GM18499 (cell line): ENCODE data around the gene ST3GAL4.
A peak's percentile ranks its signal among the peaks of the same experiment; 100 is the strongest.
"Not testable (repeated sequence)": the region's sequence is repeated elsewhere in the genome, so short reads cannot be mapped to it uniquely, and the experiment has no call there.

ENCODE experiments used
- ATAC-seq: cut with Tn5 transposase; IDR thresholded peaks from one replicate; pipeline ENCODE4 v1.9.1; 2021; ENCODE audit warnings: moderate number of reproducible peaks; ENCODE audit not compliant: insufficient read depth, unreplicated experiment

Gene ST3GAL4, protein sequence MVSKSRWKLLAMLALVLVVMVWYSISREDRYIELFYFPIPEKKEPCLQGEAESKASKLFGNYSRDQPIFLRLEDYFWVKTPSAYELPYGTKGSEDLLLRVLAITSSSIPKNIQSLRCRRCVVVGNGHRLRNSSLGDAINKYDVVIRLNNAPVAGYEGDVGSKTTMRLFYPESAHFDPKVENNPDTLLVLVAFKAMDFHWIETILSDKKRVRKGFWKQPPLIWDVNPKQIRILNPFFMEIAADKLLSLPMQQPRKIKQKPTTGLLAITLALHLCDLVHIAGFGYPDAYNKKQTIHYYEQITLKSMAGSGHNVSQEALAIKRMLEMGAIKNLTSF

DNA sequence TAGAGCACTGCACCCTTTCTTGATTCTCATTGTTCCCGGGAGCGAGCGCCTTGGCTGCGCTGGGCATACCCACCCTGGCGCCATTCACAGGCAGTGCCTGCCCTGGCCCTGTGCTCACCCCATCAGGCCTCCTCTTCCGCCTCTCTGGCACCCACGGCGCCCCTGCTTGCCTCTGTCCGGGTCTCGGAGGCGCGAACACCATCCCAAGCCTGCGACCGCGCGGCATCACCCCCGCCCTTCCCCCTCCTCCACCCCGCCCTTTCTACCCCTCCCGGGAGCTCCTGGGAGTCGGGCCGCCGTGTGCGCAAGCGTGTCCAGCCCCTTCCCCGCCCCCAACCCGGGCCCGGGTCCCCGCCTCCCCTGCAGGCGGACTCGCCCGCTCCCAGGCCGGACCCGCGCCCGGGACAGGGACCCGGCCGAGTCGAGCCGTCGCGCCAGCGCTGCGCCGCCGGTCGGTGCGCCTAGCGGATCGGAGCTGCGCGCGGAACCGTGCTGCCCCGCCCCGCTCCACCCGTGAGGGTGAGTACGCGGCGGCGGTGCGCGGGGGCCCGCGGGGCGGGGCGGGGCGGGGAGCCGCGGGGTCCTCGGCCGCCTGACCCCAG lies at the start of gene ST3GAL4:
TSS of gene ST3GAL4 (plus strand) at position 363 of the 602 bp plus-strand sequence. CDS start 50,470 bp downstream, outside the sequence.
- ATAC-seq: no peak

DNA sequence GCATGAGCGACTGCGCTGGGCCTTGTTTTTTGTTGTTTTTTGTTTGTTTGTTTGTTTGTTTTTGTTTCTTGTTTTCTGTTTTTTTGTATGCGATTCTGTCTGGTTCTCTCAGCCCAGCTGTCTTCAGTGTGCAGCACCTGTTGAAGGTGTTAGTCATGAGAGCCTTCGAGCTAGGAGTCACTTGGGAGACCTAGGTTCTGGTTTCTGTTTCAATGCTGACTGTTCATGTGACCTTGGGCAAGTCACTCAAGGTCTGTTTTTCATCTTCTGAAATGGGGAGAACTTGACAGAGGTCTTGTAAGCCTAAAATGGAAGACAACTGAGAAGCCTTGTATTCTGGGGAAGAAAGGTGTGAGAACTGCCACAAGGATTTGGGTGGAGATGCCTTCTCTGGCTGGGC lies 49.8 kb upstream of the ST3GAL4 start:
- ATAC-seq: peak; percentile 43

DNA sequence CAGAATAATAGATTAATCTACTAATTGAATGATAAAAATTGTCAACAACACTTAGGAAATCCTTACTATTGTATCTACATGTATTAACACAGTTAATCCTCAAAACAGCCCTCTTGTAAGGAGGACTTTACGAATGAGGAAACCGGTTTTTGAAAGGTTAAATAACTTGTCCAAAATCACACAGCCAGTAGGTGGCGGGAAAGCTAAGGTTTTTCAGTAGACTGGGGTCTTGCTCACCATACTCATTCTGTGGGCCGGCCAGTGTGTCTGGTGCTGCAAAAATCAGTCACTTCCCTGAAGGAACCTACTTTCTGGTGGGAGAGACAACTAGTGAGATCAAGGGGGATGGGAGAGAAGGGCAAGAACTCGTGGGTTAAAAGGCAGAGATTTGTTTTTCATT lies 47.8 kb upstream of the ST3GAL4 start:
- ATAC-seq: no peak

DNA sequence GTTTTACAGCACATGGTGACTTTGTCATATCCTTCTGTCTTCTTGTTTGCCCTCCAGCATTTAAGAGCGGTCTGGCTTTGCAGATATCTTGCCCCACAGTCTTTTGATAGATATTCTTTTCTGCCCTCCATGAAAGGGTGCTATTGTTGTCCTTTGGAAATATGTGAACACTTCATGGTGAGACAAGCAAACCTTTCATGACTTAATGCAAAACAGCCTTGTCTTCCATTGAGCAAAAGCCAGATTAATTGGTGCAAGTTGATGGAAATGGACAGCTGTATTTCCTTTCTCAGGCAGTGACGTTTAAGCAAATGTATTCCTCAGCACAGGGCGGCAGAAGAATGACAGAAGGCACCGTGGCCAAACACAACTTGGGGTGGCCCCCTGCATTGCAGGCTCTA lies 47.2 kb upstream of the ST3GAL4 start:
- no peak for ATAC-seq

DNA sequence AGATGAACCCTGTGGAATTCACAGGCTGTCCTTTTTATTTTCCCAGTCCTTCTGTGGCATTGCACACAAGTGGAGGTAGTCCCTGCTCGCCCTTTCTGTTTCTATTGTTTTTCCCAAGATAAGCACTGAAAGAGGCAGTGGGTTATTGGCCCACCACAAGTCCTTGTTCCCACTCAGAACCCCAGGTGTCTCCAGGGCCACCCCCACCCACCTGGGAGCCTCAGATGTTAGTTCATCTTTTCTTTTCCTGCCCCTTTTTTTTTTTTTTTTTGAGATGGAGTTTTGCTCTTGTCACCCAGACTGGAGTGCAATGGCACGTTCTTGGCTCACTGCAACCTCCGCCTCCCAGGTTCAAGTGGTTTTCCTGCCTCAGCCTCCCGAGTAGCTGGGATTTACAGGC lies 46.7 kb upstream of the ST3GAL4 start:
- not testable (repeated sequence) for ATAC-seq

DNA sequence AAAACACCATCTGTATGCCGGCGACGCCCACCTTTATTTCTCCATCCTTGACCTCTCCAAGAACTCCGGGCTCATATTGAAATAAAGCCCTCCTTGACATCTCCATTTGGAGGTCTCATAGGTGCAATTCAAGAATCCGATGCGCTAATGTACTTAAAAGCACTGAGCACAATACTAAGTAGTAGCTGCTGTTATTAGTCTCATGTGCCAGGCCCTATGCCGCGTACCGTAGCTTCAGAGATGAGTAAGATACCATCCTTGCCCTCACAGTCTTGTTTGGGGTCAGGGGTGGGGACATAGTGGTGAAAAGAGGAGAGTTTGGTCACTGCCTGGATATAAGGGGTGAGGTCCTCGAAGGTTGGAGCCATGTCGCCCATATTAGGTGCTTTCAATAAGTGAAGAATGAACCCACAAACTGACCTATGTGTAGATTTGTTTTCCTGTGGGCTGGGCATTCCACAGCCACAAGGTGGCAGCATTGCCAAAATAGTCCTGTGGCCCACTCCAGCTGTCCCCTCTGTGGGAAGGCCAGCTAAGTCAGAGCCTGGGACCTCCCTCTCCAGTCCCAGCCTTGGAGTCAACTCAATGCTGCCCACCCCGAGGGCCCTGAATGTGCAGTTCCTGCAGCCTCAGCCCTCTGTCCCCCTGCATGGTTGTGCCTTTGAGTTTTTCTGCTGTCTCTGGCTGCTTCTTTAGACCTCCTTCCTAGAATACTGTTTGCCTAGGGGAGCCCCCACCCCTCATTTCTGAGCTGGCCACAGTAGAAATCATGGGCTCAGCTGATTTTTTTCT lies 45.1 kb upstream of the ST3GAL4 start:
- no peak for ATAC-seq

DNA sequence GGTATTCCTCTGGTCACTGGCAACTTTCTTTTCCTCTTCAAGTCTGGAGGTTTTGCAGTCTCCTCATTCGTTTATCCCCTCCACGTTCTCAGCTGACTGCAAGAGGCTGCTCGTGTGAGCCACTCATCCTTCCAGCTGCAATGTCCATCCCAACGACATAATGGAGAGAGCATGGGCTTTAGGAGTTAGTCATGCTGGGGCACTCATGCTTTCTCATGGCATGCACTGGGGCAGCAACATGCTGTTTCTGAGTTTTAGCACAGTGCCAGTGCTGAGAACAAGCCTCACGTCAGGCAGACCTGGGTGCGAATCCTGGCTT lies 44.5 kb upstream of the ST3GAL4 start:
- ATAC-seq: no peak

DNA sequence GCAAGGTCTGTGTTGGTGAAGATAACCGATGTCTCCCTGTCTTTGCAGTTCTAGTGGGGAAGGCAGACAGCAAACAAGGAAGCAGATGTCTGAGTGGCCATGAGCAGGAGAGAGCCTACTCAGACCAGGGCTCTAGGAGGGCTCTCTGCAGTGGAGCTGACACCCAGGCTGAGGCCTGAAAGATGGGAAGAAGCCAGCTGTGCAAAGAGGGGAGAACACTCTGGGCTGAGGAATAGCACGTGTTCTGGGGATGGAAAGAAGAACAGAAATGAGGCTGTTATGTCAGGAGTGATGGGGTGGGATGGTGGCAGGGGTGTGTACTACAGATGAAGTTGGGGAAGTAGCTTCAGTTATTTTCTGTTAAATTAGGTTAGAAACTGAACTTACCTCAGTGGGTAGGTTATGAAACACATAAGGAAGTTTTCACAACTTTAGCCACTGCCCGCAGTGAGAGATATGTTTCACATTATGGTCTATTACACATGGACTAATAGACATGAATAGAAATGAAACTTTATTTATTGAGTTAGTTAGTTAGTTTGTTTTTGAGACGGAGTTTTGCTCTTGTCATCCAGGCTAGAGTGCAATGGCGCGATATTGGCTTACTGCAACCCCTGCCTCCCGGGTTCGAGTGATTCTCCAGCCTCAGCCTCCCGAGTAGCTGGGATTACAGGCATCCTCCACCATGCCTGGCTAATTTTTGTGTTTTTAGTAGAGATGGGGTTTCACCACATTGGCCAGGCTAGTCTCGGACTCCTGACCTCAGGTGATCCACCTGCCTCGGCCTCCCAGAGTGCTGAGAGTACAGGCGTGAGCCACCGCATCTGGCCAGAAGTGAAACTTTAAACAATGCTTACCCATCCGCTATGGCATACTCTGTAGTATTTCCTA lies 43.8 kb upstream of the ST3GAL4 start:
- ATAC-seq: peak; percentile 47

DNA sequence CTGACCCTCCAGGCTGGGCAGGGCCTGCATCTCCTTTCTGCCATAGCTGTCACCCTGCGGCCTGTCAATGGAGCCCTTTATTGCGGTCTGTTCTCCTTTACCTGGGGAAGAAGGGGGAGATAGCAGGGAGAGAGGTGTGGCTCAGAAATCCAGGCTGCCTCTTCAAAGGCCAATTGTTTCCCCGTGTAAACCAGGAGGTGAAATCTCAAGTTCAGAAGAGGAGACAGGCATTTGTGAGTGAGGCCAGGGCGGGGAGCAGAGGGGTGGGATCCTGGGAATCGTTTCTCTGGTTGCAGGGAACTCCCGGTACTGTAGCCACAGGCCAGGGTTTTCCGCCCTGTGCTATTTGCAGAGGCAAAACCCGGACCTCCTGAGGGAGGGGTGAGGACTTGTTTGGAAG lies 42.5 kb upstream of the ST3GAL4 start:
- ATAC-seq: no peak

DNA sequence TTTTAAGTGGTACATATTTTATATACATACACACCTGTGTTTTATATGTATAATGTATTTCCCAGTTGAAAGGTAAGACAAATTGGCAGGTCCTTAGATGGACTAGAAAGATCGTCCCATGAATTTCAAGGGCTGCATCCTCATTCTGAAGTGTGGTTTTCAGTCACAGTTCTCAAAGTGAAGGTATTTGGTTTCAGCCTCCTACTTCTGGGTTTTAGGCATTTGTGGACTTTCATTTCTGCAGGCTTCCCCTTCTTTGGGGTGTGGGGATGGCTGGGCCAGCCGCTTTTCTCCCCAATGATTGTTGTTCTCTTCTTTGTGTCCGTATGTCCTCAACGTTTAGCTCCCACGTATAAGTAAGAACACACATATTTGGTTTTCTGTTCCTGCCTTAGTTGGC lies 41.7 kb upstream of the ST3GAL4 start:
- ATAC-seq: no peak

DNA sequence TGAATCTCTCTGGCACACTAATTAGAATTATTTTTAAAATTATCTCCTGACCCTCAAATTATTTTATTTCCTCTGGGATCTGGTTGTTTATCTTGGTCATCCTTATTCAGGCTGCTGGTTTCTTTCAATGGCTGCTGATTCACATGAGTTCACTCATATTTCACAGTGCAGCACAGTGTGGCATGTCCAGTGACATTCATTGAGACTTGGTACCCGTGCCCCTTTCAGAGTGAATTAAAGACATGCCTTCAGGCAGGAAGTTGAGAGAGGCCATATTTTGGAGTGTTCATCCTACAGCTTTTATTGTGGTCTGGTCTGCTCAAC lies 38.1 kb upstream of the ST3GAL4 start:
- ATAC-seq: no peak

DNA sequence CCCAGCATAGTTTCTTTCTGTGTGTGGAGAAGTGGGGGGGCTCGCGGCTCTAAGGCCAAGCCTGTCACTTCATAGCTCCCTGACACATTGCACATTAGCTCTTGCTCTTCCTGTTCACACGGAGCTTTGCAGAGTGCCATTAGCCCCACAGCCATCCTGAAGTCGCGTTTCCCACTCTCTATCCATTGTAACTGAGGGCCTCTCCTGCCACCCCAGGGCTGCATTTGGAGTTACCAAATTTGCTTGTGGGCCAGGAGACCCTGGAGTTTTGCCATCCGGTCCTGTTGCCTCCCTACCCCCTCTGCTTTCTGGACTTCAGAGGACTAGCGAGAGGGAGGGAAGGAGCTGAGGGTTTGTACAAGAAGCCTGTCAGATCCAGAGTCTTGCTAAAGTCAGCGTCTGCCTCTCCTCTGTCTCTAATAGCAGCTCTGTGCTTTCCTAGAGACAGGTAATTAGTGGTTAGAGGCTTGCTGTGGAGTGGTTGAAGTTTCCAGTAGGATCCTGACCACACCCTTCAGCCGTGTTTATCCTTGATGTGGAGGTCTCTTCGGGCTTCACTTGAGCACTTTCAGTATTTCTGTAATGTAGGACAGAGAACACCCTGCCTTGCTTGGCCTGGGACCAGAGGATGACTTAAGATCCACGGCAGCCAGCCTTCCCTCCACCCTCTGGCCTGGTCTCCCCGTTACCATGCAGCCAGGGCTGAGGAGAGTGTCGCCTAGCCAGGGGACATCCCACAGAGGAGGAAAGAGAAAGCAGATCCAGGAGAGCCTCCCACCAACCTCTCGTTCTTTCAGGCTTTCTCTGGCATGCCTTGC lies 37.5 kb upstream of the ST3GAL4 start:
- ATAC-seq: no peak

DNA sequence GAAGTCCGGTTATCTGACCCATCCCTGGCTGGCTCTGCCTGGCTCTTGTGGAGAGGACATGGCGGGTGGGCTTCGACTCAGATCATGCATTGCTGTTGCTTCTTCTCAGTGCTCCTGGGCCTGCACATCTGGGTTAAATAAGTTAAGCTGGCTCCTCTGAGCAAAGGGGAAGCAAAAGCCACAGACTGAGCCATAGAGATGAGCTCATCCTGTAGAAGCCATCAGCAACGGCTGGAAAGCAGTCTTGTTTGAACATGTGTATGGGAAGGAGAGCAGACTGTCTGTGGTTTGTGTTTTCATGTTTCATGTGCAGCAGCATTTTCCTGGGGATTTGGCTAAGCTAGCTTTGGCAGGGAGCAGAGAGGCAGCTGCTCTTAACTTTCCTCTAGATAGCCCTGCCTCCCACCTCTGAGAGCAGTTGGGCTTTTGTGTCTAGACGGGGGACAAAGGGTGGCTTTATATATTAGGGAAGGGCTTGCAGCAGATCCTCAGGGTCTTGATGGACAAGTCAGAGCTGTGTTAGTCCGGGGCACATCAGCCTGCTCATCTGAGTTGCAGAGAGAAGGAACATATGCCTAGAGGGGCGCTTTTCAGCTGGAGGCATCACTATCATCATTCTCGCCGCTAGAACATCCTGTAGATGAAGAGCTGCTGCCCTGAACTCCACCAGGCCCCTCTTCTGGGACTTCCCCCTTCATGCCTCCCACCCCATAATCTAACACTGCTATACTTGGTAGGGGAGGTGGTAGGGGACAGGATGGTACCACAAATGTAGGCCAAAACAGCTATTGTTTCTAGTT lies 36.7 kb upstream of the ST3GAL4 start:
- ATAC-seq: peak; percentile 79

DNA sequence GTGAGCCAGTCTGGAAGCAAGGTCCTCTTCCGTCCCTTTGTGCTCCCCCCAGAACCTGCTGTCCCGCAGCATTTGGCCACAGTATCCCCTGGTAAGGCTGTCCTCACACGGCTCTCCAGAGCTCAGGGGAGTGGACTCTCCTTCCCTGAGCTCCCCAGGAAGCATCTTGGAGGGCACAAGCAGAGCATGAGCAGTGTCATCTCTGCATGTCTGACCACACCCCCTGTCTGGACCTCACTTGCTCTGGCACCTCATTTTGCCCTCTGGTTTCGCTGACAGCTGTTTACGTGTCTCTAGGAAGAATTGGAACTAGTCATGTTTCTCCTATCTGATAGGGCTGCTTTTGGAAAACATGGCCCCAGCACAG lies 36.1 kb upstream of the ST3GAL4 start:
- no peak for ATAC-seq

DNA sequence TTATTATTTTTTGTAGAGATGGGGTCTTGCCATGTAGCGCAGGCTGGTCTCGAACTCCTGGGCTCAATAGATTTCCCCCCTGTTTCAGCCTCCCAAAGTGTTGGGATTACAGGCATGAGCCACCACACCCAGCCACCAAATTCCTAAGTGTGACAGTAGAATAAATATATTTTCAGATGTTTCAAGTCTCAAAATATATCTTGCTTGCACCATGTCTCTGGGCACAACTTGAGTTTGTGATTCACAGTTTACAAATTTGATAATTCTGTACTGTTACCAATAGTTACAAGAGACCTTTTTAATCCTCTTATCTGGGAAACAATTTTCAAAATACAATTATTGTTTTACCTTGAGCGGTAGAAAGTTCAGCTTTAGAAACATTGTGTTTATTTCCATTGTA lies 32.5 kb upstream of the ST3GAL4 start:
- ATAC-seq: no peak

DNA sequence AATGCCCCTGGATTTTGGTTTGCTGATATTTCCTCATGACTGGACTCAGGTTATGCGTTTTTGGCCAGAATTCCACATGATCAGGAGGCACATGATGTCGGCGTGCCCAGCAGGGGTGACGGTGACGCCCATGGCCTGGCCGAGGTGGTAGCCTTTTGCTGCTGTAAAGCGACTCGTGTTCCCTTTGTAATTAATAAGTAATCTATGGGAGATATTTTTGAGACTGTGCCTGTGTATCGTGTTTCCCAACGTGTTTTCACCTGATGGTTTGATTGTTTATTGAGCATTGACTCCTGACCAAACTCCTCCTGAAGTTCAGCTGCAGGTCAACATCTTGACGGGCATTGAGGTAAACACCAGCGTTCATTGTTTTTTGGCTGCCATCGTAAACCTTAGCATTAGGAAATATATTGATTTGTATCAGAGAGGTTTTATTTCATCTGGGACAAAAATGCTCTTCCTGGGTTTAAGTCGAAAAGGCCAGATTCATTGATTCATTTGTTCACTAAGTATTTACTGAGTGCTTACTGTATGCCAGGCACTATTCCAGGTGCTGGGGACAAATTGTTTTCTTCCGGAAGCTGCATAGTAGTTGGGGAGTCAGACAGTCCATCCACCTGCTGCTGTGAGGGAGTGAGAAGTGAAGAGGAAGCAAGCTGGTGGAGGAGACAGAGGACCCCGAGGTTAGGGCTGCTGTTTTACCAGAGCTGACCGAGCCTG lies 28.0 kb upstream of the ST3GAL4 start:
- ATAC-seq: no peak

DNA sequence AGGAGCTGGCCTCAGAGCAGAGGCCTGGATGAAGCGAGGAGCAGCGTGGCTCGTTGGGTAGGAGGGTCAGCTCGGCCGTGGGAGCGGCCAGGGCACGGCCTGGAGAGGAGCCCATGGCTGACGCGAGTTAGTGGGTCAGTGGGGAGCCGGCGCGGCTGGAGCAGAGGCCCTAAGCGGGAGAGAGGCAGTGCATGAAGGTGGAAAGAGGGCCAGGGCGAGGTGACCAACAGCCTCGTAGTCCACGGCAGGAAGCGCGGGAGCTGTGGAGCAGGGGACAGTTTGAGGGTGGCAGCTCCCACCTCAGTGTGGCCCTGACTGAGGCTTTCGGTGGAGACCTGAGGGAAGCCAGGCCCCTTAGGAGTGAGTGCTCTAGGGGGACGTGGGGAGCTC lies 27.5 kb upstream of the ST3GAL4 start:
- no peak for ATAC-seq

DNA sequence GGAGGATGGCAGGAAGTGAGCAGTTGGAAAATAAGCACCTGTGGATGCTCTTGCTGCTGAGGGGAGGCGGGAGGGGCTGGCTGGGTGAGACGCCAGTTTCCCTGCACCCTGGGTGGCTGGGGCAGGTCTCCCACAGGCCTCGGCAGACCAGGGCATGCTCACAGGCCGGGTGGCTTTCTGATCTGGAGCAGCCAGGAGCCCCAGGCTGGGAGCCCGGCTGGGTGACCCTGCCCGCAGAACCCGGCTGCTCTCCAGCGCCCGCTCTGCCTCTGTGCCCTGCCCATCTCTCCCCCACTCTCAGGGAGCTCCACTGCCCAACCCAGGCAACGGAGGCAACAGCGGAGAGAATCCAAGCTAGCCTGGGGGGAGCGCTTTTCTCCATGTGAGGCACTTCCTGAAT lies 27.0 kb upstream of the ST3GAL4 start:
- ATAC-seq: no peak
